Fibroblast of skin of right biceps (primary cell): ENCODE data around the gene RUNX2.
"Not testable (repeated sequence)": the region's sequence is repeated elsewhere in the genome, so short reads cannot be mapped to it uniquely, and the experiment has no call there.

ENCODE experiments used
- DNase-seq: peaks from one replicate; pipeline ENCODE4 v3.0.0-alpha.2; 2013

Gene RUNX2

DNA sequence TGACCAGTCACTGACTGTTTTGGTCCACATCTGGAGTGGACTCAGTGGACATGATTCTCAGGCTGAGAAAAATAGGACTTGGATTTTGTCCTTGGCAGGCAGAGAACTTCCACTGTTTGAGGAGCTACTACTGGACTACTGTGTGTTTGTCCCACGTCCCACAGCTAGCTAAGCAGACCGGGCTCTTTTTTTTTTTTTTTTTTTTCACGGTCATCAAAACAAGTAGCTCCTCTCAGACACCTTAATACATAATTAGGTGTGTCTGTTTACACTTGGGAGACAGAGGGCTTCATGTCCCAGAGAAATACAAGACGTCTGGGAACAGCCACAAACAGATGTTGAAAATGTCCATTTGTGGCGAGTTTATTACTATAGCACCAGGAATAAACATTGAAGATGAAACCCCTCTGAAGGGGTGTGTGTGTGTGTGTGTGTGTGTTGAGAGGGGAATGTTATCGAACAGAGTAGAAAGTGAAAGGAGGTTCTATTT is 204.6 kb downstream of the RUNX2 start:
- peak; percentile 52 for DNase-seq

DNA sequence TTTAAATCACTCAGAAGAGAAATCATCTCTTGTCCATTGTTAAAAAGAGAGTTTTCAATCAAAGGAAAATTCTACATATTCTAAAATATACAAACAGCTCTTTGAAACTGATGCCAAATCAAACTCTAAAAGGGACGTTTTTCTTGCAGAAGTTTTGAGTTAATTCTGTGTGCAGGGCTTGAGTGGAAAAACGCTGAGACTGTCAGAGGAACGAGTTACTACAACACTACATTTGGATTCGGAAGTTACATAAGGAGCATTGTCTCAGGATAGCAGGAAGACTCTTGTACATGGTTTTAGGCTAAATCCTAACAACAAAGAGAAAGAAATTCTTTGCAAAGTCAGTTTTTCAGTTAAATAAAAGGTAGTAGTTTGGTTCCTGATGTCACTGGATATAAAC is 205.3 kb downstream of the RUNX2 start:
- no peak for DNase-seq

DNA sequence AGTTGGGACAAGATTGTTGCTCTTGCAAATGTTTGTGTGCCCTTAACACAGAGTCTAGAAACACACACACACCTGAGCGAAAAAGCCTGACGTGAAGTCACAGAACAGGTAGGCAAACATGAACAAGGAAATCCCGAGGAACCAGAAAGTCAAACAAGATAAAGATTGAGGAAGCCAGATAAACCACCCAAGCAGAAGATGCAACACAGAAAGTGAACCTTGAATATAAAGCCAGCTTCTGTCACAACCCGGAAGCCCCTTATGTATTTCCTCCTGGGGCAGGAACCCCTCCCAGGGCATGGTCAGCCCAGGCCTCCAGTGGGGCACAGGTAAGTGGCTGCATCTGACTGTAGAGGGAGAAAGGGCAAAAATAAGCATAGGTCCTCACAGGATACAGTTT is 207.8 kb downstream of the RUNX2 start:
- DNase-seq, result no peak

DNA sequence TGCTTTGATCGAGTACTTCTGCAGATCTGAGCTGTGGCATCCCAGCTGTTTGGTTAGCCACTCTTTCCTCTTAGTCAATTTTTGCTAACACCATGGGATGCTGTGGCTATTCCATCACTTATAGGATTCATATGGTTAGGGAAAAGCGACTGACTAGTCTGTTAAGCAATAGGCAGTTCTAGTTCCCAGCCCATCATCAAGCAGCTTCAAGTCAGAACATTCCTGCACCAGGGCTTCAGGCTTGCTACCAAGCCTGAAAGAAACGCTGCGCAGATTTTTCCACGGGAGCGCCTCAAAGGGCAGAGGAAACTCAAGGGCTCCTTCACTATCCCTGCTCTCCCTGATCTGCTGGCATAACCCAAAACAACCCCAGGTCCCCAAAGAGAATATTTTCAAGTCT is 209.4 kb downstream of the RUNX2 start:
- DNase-seq, result peak; percentile 67

DNA sequence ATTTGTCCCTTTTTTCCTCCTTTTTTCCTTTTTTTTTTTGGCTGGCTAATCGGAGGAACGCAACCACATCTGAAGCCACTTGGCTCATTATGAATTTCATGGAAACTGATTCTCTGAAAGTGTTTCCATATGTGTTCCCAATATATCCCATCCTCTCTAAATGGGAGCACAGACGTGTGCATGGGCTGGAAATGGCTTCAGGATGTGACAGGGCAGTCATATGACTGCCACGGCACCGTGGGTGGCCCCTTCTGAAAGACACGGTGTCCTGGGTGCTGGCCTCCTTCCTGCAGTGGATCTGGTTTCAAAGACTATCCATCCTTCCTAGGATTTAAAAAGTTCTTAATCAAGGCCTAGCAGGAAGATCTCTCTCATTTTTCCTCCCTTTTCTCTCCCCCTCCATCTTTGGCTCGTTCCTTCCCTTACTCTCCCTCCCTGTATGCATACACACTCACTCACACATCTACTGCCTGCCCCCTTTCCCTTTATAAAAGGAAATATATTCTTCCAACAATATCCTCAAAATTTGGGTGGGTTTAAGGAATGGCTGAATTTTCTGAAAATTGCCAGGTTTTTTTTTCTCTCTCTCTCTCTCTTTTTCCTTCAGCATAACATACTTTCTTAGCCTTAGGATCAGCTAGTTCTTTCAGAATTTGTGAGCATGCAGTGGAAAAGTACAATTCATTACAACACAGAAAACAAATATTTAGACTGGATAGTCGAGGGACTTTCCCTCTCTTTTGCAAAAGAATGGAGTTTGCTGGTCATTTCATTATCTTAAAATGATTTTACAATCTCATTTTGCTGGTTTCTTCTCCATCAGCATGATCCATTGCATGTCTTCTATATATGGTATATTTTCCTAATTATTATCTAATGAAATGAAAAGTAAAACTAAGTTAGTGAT is 210.8 kb downstream of the RUNX2 start:
- peak; percentile 86 for DNase-seq

DNA sequence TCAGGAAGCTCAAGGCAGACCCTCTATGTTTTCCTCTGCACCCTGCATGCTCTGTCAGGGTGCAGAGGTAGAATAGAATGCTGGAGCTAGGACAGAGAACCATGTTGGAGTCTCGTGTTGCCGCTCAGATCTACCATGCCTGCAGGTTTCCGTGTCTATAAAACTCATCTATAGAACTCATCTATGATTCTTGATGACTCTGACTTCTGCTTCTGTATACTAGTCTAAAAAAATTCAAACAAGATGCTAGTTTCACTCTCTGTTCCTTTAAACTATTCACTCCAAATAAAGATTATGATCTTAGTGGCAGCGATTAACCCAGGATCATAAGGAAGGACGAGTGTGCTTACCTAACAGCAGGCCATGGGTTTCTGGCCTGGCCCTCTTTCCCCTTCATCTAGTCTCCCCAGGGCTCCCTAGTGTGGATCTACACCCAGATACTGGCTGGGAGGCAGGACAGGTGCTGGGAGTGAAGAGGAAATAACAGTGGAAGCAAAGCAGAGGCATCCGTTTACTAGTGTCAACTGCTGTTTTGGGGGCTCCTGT is 212.3 kb downstream of the RUNX2 start:
- DNase-seq, result no peak

DNA sequence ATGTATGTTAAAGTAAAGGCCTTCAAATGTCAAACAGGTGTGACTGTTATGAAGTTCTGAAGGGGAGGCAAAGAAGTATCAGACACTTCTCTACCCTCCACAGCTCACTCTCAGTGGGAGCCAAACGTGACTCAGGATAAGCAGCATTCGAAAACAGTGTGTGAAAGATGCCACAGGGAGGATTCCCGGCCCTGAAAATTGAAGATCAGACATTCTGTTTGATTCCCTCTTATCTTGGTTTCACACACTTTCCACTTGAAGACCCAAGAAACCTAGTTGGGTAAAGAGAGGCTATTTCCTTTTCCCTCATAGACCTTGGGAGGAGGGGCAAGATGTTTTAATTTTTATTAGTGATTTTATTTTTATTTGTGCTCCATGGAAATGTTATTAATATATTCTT is 213.8 kb downstream of the RUNX2 start:
- DNase-seq, result peak; percentile 38

DNA sequence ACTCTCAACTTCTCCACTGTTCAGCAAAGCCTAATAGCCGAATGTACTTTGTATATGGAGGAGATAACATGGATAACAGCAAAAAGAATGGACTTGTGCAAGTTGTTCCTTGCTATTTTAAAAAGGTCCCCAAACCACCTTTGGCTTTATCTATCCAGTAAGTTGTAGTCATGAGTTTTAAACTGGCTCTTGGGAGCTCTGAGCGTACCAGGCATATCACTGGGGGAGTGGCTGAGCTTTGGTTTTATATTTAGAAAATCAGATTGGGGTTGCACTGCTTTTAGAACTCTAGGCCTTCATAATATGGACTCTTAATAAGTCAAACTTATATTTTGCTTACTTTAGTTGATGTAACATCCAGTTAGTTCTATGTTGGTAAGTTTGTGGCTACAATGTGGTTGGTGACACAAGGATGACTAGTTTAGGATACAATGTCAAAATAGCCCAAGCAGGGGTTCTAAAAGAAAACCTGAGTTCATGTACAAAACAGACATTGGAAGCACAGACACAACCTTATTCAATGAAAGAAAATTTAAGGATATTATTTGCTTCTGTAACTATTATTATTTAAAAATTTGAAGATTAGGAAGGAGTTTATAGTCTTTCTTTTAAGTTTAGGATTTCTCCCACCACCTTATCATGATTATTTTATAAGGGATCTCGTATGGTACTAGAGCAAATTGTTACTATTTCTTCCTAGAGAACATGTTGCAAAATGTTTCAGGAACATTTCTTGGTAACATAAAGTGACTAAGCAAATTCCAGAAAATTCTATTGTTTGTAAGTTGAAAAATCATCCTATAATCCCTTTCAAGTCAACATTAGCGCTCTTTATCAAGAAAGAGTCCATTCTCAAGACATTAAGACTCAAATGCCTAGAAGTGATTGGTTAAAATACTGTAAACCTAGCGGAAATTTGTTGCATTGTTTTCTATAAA is 215.4 kb downstream of the RUNX2 start:
- peak; percentile 86 for DNase-seq

DNA sequence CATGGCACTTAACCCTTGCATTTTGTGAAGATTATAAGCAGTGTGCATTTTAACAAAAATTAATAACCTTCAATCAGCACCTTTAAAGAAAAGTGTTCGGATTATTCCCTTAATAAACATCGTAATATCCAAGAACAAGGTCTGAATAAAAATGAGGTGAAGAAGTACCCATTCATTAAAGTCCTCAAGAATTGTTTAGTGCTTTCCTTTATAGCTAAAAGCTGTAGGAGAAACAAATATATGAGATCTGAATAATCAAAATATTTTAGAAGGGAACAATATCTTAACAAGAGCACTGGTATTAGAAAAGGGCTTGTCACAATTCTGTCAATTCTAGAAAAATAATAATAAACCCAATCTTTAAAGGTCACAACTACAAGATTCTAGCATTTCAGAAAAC is 217.3 kb downstream of the RUNX2 start:
- no peak for DNase-seq

DNA sequence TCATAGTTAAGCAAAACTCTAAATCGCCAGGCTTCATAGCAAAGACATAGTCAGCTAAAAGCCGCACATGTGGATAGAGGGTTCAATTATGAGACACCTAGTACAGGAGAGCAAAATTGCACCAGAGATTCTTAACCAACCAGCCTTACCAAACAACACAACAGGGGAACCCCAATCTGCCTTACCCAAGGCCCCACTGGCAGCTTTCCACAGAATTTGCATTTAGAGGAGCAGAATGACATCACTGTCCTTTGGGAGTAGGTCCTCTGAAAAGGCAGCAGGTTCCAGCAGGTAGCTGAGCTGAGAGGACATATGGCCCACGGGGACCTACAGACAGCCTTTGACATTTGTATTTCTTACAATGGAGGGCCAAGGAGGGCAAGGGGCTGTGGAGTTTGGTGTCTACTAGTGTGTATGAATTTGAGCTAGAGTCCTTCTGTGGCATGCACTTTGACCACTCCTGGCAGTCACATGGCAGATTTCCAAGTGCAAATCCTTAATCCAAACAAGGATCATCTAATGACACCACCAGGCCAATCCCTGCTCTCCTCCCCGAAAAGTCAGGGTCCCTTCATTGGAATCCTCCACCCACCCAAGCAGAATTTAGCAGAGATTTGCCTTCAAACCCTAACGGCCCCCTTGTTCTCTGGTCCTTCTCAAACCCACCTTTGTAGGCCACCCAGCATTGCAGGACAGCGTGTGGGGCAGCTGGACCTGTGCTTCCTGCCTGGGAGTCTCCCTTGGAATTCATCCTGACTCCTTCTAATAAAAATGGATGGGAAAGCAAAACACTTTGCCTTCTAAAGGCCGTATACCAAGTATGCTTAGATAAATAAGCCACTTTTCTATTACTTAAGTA is 220.8 kb downstream of the RUNX2 start:
- no peak for DNase-seq

DNA sequence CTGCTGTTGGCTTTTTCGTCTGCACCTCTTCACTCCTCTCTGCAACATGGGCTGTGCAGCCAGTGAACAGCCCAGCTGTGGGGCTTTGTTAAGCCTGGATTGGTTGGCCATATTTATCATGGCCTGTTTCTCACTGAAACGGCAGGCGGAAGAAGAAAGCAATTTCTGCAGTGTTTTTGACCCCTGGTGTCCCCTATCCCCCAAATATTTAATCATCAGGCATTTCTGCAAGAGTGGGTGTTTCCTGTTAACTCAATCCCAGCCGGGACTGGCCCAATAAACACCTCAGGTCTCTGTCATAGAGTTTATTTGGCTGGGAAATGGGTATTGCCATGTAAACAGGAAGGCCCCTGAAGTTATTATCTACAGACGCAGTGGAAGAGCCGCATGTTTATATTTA is 224.4 kb downstream of the RUNX2 start:
- no peak for DNase-seq

DNA sequence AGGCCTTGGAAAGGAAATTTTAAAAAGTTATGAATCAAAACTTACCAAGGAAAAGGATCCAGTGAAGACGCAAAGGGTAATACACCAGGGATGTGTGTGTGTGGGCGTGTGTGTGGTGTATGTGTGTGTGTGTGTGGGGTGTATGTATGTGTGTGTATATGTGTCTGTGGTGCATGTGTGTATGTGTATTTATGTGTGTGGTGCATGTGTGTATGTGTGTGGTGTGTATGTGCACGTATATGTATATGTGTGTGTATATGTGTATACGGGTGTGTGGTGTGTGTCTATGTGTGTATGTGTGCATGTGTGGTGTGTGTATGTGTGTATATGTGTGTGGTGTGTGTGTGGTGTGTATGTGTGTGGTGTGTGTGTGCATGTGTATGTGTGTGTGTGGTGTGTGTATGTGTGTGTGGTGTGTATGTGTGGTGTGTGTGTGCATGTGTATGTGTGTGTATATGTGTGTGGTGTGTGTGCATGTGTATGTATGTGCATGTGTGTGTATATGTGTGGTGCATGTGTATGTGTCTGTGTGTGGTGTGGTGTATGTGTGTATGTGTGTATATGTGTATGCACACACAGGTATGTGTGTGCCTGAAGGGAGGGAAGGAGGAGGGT is 225.7 kb downstream of the RUNX2 start:
- DNase-seq, result no peak

DNA sequence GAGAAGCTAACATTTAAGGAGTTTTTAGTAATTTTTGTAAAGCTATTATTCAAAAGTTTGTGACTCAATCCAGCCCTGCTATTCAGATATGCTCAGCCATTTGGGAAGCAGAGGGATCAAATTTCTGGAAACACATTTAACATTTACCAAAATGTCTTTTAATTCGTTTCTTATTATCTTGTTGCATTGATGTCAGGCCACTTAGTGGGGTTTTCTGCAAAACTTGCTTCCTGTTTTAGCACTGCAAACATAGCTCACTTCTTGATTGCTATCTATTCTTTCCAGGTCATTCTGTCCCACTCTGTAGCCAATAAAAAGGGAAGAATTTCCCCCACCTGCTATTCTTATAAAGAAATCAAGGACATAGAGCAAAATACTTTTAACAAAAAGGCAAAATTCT is 226.5 kb downstream of the RUNX2 start:
- peak; percentile 39 for DNase-seq

DNA sequence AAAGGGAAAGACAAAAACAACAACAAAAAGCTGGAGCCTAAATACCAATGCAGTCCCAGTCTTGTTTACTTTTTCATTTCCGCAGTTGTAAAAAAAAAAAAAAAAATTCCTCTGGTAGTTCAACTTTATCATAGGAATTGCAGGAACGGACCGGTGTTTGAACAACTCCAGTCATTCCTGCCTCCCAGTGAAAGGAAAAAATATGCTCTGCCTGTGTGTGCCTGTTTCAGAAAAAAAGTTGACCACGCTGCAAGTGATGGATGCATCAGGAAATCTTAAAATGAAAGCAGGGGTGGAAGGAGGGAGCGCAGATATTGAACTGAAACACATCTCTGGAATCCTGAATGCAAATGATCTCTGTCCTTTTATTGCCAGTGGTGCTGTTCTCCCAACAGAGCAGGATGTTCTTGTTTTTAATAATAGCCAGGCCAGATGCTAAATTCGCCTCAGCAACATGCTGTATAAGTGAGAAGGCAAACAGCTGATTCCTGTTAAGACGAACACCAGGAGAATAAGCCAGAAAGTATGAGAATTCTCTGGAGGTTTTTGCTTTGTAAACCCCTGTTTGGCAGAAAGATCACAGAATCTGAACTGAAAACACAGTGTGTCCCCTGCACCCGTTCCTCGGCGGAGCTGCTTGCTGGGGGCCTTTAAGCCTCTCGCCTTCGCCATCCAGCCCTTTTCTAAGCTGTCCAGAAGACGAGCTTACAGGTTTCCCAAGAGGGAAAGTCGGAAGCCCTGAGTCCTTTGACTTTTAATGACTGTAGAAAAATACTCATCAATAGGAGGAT is 228.0 kb downstream of the RUNX2 start:
- peak; percentile 68 for DNase-seq

DNA sequence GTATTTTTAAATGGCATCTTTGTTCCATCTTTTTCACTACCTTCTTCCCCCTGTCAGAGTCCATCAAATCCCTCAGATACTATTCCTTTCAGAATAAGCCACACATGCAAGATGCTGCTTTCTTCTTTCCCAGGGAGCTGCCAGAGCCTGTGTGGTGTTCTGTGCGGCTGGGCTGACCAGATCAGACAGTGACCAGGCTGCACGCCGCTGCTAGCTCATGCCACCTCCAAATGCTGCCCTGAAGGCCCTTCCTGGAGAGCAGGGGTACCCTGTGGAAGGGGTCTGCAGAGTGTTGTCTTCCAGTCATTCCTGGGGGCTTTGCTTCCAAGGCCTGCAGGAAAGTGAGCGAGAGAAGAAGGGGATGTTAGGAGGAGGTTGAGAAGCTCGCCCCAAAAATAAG is 228.7 kb downstream of the RUNX2 start:
- DNase-seq, result no peak

DNA sequence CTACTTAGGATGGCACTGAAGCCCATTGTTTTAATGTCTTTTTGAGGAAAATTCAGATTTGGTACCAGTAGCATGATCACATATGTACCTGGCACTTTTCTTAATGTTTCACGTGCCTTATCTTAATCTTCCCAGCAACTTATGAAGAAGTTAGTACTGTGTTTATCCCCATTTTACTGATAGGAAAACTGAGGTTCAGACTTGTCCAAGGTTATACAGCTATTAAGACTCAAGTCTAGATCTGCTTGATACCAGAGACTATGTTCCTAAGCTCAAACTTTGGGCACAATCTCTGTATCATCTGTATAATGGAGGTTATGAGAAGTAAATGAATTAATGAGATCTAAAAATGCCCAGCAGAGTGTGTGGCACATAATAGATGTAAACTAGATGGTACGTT is 229.3 kb downstream of the RUNX2 start:
- no peak for DNase-seq

DNA sequence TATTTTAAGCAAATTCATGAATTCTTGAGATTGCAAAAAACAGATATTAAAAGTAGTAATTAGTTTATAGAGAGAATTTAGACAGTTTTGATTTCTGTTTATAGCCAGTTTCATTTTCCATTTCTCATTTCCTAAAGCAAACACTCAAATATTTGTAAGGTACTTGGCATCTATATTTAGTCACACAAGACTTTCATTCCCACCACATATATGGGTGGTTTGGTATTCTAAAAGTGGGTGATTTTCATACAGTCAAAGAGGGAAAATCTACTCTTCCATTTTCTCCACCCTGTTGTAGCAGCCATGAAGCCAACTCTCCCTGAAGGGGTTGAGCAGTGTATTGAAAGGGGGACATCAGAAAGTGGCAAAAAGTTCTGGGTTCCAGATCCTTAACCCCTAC is 230.7 kb downstream of the RUNX2 start:
- DNase-seq, result no peak

DNA sequence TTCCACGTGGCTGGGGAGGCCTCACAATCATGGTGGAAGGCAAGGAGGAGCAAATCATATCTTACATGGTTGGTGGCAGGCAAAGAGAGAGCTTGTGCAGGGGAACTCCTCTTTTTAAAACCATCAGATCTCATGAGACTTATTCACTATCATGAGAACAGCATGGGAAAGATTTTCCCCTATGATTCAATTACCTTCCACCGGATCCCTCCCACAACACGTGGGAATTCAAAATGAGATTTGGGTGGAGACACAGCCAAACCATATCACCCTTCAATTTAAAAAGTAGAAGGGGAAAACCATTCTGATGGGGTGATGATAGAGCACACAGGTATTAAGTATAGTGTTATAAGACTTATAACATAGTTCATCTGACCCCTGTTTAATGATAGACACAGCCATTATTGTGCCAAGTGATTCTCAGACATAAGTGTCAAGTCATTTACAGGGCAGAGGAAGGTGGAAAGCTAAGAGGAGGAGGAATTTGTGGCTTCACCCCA is 232.2 kb downstream of the RUNX2 start:
- not testable (repeated sequence) for DNase-seq

DNA sequence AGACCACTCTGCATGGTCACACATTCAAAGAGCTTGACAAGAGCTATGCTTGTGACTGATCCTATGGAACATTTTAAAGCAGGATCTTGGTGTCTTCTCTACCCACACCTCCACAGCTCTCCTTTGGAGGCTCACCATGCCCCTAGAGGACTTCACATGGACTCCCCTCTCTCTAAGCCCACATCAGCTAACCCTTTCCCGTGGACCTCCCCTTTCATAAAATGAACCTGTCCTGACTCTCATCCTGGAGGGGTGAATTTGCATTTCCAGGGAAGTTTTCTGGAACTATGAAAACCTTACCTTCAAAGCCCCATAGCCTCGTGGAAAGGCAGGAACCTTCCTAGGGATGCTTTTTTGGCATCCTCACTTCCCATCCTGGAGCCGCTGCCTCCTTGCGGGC is 234.0 kb downstream of the RUNX2 start:
- no peak for DNase-seq

DNA sequence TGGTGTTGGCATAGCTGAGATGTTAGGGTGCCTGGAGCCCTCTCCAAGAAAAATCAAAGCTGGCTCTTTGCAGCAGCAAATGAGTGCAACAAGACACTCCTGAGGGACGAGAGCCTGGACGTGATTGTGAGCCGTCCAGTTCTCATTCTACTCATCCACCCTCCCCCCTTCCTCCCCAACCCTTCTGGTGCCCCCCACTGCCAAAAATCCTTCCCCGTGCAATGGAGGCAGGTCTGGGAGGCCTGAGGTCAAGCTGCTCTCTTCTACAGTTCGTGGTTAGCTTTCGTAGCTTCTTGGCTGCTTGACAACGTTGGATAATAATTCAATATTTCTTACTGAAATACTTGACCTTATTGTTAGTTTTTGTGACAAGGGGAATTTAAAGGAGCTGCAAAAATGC is 234.9 kb downstream of the RUNX2 start:
- peak; percentile 49 for DNase-seq

DNA sequence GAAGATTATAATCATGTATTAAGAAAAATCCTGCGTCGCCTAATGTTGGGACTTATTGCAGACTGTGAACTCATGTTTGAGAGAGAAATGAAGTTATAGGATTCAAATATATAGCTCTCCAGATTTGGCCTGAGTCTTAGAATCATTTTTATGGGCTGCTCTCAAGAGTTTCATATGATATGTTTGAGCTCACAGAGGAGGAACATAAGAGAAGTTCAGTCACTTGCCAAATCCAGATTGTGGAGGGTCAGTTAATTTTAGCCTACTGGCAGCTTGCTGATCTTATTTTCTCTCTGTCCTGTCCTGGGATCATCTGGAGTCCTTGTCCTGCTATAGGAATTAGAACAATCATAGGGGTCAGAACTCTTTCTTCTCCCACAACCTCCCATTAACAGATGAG is 235.7 kb downstream of the RUNX2 start:
- DNase-seq, result no peak
